NCI-H128 (cell line): ENCODE measurements around the gene SUN1.
"Not testable (repeated sequence)": the region's sequence is repeated elsewhere in the genome, so short reads cannot be mapped to it uniquely, and the experiment has no call there.

Experiments
- DNase-seq: peaks from one replicate; lab custom pipeline; 2025; ENCODE audit not compliant: unreplicated experiment; lab: John Stamatoyannopoulos, UW

SUN1 gene, protein sequence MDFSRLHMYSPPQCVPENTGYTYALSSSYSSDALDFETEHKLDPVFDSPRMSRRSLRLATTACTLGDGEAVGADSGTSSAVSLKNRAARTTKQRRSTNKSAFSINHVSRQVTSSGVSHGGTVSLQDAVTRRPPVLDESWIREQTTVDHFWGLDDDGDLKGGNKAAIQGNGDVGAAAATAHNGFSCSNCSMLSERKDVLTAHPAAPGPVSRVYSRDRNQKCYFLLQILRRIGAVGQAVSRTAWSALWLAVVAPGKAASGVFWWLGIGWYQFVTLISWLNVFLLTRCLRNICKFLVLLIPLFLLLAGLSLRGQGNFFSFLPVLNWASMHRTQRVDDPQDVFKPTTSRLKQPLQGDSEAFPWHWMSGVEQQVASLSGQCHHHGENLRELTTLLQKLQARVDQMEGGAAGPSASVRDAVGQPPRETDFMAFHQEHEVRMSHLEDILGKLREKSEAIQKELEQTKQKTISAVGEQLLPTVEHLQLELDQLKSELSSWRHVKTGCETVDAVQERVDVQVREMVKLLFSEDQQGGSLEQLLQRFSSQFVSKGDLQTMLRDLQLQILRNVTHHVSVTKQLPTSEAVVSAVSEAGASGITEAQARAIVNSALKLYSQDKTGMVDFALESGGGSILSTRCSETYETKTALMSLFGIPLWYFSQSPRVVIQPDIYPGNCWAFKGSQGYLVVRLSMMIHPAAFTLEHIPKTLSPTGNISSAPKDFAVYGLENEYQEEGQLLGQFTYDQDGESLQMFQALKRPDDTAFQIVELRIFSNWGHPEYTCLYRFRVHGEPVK

DNA sequence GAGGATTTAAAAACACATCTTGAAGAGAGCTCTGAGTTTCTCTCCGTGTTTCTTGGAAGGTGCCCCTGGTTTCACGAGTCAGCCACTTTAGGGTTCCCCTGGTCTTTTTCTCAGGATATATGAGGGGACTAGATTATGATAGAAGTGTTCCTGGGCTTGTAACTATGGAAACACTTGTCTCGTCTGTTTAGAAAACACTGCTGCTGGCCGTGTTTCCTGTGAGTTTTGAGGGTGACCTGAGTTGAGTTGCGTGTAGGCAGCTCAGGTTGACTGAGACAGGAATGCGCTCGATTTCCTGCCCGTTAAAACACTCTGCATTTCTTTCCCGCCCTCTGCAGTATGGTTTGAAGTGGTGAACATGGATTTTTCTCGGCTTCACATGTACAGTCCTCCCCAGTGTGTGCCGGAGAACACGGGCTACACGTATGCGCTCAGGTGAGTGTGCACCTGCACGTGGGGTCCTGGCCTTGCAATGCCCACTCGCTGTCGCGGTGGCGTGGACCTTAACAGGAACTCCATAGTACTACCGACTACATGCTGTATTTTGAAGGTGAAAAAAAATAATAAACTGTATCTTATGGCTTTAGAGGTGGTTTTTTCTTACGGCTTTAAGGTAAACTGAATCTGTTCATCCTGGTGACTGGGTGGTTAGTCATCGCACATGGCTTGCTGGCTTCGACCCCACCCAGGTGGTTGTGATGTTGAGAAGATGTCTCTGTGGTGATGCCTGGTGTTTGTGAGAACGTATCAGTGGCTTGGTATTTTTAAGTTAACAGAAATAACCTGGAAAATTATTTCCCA lies at the start of gene SUN1:
SUN1 (plus strand) TSS at position 310 of the 801 bp plus-strand sequence; CDS start at position 359, 49 bp downstream.
- no peak for DNase-seq

DNA sequence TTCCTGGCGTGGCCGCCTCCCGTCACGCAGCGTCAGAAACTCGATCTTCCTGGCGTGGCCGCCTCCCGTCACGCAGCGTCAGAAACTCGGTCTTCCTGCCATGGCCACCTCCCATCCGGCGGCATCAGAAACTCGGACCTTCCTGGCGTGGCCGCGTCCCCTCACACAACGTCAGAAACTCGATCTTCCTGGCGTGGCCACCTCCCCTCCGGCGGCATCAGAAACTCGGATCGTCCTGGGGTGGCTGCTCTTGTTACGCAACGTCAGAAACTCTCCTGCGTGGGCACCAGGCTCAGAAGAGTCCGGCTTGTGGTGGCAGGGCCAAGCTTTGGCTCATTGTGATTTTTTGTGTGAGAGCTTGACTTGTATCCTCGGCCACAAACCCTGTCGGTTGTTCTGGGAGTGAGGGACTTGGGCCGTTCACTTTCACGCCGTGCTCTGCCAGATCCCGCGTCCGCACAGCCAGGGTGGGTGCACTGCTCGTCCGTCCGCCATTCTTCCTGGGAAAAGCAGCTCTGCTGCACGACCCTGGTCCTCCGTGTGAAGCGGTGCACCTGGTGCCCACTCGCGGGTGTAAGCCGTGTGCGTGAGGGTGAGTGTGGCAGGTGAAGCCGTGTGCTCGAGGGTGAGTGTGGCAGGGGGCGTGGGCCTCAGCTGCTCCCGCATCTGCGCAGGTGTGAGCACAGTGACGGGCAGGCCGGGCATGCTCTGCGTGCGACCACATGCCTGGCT lies 49.4 kb upstream of the SUN1 start:
- no peak for DNase-seq

DNA sequence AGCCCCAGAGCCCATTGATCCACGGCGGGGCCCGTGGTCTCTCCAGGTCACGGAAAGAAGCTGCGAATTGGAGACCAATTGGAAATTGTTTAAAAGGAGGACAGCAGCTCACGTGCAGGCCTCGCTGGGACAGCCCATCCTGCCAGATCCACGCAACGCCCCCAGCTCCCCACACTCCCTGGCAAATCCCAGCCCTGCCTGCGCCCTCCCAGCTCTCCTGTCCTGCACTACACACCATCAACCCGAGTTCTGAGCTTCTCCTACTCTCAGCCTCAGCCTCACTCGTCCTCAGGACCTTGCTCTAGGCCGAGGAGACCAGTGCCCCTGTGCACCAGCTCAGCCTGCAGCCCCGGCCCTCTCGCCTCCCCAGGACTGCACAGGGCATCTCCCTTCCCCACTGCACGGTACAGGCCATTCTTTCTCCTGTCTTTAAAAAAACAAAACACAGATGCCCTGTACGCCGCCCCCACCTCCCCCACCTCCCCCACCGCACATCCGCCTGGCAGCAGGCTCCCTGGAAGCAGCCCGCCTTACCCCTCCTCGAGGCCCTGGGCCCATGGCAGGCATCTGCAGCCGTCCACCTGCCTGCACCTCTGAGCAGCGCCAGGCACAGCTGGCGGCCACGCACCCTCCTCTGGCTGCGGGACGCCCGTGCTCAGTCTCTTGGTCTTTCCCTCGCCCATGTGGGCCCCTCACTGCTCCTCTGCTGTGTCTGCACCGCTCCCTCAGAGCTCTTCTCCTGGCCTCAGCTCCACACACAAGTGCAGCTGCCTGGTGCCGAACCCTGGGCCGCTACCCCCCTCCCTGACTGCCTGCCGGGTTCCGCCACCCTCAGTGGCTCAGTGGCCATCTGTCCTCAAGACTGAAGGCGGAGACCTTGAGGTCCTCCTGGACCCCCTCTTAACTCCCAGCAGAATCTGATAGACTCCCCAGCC lies 48.5 kb upstream of the SUN1 start:
- DNase-seq: no peak

DNA sequence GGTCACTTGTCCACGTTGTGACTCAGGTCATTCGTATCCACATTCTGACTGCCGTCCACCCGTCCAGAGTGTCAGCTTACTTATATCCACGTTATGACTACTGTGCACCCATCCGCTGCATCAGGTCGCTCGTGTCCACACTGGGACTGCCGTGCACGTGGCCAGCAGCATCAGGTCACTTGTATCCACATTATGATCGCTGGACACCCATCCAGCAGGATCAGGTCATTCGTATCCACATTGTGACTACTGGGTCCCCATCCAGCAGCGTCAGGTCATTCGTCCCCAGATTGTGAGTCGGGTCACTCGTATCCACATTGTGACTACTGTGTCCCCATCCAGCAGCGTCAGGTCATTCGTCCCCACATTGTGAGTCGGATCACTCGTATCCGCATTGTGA lies 47.3 kb upstream of the SUN1 start:
- DNase-seq: no peak

DNA sequence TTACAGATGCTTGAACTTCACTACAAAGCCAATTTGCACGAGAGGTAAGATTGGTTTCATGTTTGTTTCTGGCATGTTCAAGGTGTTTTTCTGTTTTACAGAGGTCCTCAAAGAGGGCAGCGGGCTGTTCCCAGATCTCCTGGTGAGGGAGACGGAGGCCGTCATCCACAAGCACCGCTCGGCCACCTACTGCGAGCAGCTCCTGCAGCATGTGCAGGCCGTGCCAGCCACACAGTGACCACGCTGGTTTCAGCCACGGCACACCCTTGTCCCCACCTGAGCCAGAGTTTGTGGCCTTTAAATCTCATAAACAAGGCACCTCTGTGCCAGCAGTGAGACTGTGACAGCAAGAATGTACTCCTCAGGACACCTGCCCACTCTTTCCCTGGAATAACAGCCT lies 46.9 kb upstream of the SUN1 start:
- no peak for DNase-seq

DNA sequence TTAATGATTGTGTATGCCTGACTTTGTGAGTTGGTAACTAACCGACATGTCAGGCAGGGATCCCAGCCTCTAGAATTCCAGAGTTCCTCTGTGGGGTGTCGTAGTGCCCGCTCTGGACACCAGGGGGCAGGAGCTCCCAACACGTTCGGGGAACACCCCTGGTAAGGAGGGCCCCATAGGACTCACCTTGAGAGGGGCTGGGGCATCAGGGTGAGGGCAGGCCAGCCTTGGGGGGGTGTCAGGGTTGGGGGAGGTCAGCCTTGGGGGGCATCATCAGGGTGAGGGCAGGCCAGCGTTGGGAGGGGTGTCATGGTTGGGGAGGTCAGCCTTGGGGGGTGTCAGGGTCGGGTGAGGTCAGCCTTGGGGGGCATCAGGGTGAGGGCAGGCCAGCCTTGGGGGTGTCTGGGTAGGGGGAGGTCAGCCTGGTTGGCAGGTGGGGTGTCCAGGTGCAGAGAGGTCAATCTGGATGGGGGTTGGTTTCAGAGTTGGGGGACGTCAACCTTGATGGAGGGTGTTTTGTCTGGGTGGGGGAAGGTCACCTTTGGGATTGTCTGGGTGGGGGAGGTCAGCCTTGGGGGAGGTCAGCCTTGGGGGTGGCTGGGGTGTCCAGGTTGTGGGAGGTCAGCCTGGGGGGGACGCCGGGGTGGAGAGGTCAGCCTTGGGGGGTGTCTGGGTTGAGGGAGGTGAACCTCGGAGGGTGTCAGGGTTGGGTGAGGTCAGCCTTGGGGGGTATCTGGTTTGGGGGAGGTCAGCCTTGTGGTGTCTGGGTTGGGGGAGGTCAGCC lies 45.6 kb upstream of the SUN1 start:
- DNase-seq: peak; percentile 47

DNA sequence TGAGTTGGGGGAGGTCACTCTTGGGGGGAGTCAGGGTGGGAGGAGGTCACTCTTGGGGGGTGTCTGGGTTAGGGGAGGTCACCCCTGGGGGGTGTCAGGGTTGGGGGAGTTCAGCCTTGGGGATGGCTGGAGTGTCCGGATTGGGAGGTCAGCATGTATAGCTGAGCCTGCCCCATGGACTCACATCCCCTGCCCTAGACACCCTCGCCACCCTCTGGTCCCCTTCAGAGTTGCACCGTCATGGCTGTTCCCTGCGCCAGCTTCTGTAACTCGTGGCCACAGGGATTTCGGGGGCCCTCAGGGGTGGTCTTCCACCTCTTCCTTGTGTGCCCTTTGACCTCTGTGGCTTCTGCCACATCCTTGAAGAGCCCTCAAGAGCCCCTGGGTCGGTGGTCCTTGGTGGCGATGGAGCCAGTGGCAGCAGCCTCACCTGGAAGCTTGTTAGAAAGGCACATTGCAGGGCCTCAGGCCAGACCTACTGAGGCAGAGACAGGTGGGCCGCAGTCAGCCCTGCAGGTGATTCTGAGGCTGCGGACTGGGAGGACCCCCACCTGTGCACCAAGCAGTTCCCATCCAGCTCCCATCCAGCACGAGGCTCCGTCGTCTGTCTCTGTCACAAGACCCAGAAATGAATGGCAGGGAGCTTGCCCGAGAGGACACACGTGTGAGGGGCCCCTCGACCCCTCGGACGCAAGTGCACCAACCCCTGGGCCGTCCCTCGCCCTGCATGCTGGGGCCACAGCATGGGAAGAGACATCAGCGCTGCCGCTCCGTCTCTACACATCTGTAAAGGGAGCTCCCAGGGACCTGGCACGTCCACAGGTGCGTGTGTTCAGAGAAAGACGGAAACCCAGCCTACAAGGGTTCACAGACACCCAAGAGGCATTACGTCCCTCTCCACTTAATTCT lies 44.7 kb upstream of the SUN1 start:
- no peak for DNase-seq

DNA sequence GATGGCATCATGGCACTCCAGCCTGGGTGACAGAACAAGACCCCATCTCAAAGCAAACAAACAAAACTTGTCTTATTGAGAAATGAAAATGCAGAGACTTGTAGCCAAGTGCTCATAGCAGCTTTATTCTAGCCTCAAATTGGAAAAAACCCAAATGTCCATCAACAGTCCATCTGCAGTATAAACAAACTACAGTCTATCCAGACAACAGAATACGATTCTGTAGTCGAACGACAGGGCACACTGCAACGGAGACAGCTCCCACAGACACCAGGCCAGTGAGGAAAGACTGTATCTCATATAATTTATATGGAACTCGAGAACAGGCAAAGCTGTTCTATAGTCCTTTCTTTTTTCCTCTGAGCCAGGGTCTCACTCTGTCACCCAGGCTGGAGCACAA lies 40.8 kb upstream of the SUN1 start:
- DNase-seq: no peak

DNA sequence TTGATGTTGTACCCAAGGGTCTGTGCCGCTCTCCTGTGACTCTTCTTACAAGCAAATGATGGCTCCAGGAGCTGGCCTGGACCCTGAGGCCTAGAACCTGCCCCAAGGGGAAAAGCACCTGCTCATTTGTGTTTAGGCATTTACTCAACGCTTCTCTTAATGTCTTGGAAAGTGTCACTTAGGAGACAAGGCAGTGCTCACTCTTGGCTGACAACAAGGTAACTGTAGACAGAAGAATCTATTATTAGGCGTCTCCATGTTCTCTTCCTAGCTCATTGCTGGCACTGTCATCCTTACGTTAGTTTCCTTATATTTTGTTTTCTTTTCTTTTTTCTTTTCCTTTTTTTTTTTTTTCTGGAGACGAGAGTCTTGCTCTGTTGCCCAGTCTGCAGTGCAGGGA lies 38.1 kb upstream of the SUN1 start:
- DNase-seq: no peak

DNA sequence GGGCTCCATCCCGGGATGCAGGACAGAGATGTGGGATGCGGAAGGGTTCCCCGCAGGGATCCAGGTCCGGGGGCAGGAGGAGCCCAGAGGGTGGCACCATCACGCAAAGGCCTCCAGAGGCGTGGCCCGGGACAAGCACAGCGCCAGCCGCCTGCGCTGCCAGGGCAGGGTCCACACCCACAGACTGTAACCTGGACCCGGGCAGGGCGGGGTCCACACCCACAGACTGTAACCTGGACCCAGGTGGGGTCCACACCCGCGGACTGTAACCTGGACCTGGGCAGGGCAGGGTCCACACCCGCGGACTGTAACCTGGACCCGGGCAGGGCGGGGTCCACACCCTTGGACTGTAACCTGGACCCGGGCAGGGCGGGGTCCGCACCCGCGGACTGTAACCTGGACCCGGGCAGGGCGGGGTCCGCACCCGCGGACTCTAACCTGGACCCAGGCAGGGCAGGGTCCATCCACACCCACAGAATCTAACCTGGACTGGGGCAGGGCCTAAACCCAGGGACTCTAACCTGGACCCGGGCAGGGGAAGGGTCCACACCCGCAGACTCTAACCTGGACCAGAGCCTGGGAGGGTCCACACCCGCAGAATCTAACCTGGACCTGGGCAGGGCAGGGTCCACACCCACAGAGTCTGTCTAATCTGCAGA lies 37.5 kb upstream of the SUN1 start:
- DNase-seq: no peak

DNA sequence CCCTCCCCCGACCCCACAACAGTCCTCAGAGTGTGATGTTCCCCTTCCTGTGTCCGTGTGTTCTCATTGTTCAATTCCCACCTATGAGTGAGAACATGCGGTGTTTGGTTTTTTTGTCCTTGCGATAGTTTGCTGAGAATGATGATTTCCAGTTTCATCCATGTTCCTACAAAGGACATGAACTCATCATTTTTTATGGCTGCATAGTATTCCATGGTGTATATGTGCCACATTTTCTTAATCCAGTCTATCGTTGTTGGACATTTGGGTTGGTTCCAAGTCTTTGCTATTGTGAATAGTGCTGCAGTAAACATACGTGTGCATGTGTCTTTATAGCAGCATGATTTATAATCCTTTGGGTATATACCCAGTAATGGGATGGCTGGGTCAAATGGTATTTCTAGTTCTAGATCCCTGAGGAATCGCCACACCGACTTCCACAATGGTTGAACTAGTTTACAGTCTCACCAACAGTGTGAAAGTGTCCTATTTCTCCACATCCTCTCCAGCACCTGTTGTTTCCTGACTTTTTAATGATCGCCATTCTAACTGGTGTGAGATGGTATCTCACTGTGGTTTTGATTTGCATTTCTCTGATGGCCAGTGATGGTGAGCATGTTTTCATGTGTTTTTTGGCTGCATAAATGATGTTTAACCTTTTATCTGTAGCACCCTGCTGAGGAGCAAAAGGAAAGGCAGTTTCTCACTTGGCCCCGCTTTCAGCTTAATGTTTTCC lies 35.7 kb upstream of the SUN1 start:
- DNase-seq: not testable (repeated sequence)

DNA sequence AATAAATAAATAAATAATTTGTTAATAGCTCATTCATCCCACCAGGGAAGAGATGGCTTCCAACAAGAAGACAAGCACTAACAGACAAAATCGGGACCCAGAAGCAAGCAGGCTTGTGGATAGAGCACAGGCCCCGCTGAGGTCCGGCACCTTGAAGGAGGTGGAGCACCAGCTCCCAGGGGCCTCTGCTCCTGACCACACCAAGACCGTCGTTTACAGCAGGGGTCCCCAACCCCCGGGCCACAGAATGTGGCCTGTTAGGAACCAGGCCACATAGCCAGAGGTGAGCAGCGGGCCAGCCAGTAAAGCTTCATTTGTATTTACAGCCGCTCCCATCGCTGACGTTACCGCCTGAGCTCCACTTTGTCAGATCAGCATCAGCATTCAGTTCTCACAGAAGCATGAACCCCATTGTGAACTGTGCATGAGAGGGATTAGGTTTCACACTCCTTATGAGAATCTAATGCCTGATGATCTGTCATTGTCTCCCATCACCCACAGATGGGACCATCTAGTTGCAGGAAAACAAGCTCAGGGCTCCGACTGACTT lies 33.3 kb upstream of the SUN1 start:
- no peak for DNase-seq

DNA sequence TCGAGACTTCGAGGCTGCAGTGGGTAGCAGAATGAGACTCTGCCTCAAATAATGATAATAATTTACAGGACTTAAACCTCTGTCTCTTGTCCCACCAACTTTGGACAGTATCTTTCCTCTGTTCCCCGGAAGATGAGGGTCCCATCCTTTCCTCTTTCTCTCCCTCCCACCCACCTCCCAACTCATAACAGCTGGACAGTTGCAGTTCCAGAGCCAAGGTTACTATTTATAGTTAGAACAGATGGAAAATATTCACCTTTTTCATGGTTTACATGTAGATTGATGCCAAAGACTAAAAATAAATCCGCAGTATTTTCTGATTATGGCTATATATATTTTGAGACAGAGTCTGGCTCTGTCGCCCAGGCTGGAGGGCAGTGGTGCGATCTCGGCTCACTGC lies 31.6 kb upstream of the SUN1 start:
- DNase-seq: no peak

DNA sequence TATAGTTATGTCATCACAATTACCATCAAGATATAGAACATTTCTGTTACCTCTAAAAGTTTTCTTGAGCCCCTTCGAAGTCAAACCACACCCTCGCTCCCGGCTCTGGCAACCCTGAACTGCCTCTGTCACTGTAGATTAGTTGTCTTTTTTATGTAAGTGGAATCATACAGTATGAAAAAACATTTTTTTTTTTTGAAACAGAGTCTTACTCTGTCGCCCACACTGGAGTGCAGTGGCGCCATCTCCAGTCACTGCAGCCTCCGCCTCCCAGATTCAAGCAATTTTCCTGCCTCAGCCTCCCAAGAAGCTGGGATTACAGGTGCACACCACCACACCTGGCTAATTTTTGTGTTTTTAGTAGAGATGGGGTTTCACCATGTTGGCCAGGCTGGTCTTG lies 30.9 kb upstream of the SUN1 start:
- DNase-seq: not testable (repeated sequence)

DNA sequence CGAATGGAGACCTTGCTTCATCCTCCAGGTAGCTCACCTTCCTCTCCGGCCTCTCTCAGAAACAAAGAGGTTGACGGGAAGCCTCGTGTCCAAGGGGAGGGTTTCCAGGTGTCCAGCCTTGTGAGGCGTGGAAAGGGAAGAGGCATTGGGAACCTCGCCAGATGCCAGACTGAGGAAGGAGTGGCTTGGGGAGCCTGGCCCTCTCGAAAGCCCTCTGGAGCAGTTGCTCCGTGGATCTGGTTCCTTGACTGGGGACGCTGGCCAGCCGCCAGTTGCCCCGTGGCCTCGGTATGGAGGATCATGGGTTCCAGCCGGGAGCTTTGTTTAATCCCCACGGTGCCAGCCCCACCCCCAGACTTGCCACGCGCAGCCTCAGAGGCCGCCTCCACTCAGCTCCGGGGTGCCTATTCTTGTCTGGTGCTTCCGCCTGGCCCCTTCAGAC lies 30.3 kb upstream of the SUN1 start:
- DNase-seq: no peak

DNA sequence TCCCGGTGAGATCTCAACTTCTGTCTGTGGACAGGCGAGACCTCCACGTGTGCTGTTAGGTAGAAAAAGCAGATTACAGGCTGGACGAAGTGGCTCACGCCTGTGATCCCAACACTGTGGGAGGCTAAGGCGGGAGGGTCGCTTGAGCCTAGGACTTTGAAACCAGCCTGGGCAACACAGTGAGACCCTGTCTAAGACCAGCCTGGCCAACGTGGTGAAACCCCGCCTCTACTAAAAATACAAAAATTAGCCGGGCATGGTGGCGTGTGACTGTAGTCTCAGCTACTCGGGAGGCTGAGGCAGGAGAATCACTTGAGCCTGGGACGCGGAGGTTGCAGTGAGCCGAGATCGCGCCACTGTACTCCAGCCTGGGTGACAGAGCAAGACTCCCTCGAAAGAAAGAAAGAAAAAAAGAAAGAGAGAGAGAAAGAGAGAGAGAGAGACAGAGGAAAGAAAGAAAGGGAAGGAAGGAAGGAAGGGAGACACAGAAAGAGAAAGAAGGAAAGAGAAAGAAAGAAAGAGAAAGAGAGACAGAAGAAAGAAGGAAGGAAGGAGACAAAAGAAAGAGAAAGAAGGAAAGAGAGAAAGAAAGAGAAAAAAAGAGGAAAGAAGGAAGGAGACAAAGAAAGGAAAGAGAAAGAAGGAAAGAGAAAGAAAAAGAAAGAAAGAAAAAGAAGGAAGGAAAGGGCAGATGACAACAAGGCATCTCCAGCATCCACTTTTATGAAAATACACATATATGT lies 29.6 kb upstream of the SUN1 start:
- no peak for DNase-seq
